ENCODE data around the gene PPP6R2.
A peak's percentile ranks its signal among the peaks of the same experiment; 100 is the strongest.

Gene PPP6R2

DNA sequence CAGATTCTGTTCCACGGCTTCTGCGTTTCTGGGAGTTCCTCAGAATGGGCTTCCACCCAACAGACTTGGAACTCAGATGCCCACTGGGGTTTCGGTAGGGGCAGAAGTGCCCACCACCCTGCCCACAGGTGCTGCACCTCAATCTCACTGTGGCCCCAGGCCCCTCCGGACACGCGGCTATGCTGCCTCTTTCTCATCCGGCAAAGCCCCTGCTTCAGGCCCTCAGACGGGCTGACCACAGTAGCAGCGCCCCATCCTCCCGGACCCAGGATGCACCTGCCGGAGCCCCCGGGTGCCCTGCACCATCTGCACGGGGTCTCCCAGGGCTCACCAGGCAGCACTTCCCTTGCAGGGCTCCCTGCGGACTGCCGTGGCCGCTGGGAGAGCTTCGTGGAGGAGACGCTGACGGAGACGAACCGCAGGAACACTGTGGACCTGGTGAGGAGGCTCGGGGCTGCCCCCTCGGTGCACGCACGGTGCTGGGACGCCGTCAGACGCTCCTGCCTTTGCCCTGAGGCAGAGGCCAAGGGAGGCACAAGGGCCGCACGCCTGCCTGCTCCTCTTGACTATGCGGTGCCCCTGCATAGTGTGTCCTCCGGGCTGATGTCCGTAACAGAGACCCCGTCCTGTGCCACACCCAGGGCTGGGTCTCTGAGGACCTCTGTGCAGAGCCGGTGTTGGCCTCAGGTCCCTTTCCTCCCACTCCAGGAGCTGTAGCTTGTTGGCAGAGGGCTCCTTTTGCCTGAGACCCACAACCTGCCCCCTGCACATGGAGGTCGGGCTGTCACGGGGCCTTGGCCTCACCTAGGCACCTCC, 93.1 kb downstream of the PPP6R2 start:
- DNase-seq = no peak

DNA sequence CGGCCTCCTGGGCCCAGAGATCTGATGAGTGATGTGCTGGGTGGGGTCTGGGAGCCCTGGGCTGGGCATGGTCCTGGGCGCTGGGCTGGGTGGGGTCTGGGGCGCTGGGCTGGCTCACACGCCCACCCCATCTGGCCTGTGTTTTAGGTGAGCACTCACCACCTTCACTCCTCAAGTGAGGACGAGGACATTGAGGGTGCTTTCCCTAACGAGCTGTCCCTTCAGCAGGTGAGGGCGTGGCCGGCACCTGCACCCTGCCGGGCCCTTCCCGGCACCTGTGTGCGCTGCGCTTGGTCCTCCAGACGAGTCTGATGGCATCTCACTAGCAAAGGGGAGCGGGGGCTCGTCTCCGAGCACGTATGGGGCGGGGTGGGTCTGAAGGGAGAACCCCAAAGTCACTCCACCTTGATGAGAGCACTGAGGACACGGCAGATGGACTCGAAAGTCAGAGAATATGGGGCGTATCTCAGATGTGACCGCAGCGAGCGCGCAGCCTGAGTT, 93.8 kb downstream of the PPP6R2 start:
- no peak for DNase-seq

DNA sequence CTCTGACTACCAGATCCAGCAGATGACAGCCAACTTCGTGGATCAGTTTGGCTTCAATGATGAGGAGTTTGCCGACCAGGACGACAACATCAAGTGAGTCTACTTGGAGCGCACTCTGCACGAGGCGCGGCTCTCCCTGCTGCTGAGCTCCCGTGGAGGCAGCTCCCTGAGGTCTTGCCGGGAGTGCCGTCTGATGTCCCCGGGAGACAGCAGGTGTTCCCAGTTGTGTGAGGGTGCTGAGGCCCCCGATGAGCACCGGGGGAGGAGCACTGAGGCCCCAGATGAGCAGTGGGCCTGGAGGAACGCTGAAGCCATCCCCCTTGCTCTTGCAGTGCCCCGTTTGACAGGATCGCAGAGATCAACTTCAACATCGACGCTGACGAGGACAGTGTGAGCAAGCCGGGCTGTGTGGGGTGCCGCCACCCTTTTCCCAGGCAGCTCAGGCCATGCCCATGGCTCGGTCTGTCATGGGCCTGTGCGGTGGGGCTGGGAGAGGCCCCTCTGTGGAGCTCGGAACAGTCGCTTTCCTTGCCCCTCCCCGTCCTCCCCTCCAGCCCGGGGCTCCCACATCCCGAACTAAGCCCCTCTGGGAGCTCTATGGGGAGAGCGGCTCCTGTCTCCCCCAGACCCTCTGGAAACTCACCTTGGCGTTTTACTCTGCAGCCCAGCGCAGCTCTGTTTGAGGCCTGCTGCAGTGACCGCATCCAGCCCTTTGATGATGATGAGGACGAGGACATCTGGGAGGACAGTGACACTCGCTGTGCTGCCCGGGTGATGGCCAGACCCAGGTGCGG, 94.6 kb downstream of the PPP6R2 start:
- no peak for DNase-seq

DNA sequence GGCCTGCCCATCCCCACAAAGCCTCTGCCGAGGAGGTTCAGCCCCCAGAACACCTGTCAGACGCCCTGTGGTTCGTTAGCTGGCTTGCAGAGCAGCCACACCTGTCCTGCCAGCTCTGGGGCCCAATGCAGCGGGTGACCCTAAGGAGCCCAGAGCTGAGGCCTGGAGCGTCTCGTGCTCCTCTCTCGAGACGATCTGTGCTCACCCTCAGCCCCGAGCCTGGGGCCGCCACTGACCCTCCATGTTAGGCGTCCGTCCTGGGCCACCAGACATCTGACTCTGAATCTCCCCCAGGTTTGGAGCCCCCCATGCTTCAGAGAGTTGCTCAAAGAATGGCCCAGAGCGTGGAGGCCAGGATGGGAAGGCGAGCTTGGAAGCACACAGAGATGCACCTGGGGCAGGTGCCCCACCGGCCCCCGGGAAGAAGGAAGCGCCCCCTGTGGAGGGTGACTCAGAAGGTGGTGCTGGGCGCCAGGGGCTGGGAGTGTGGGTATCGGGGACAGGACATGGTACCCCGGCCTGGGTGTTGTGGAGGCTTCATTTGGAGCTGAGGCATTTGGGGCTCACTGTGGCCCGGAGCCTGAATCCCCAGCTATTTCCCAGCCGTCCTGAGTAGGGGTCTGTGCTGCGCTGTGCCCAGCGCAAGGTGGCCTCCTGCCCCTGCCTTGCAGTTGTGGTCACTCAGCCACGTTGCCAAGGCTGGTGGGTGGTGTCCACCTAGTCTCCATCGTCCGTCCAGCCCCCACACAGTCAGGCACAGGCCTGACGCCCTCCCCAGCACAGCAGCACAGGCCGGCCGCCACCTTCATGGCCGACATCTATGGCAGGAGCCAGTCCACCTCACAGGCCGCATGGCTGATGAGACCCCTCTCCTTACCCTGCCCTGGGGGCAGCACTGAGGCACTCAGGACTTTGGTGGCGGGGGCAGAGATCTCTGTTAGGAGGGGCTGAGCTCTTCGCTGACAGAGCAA, 95.5 kb downstream of the PPP6R2 start:
- DNase-seq = no peak

DNA sequence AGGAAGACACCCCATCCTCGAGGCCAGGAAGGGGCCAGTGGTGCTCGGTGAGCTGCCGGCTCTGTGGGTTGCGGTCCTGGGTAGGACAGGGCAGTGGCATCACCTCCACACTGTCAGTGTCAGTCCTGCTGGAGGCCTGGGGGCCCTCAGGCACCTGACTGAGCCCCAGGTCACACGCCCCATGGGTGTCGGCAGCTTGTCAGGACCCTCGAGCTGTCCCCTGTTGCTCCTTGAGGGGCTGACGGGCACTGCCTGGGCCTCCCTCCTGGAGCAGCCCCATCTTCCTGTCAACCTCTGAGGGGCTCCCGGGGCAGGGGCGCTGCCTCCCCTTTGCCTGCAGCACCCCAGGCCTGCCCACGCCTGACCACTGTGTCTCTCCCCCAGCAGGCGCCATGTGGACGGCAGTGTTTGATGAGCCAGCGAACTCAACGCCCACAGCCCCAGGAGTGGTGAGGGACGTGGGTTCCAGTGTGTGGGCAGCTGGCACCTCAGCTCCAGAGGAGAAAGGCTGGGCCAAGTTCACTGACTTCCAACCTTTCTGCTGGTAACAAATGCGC, 96.3 kb downstream of the PPP6R2 start:
- DNase-seq = no peak

DNA sequence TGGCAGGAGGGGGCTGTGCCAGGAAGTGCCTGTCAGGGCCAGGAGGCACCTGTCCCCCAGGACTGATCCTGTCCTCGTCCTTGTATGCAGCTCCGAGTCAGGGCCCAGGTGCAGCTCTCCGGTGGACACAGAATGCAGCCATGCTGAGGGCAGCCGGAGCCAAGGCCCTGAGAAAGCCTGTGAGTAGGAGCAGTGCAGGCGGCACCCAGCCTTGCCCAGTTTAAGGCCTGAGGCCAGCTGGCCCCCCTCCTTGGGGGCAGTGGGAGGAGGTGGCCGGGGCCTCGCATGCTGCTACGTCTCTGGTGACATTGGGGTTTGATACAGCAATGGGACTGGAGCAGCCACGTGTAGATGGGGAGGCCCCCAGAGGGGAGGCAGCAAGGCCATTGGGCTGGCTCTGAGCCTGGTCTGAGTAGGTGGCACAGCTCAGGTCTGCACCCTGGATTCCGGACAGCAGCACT, 96.8 kb downstream of the PPP6R2 start:
- DNase-seq = no peak

DNA sequence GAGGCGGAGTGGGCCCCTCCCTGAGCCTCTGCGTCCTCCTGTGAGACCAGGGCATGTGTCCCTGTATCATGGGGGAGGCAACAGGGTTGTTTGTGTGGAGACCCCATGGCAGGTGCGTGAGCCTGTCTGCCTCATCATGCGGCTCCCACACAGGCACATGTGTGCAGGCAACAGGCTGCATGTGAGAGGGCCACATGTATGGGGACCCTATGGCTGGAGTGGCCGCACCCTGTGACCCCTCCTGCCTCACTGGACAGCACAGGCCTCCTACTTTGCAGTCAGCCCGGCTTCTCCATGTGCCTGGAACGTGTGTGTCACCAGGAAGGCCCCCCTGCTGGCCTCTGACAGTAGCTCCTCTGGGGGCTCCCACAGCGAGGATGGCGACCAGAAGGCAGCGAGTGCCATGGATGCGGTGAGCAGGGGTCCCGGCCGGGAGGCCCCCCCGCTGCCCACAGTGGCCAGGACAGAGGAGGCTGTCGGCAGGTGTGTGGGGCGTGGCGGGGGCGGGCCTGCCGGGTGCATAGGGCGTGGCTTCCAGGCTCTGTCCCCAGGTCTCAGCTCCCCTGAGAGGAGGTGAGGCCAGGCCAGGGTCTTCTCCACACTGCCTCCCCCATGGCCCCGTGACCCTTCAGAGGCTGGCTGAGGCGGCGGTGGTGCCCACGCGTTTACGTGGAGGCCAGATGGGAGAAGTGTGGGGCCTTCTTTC, 97.6 kb downstream of the PPP6R2 start:
- DNase-seq = no peak

DNA sequence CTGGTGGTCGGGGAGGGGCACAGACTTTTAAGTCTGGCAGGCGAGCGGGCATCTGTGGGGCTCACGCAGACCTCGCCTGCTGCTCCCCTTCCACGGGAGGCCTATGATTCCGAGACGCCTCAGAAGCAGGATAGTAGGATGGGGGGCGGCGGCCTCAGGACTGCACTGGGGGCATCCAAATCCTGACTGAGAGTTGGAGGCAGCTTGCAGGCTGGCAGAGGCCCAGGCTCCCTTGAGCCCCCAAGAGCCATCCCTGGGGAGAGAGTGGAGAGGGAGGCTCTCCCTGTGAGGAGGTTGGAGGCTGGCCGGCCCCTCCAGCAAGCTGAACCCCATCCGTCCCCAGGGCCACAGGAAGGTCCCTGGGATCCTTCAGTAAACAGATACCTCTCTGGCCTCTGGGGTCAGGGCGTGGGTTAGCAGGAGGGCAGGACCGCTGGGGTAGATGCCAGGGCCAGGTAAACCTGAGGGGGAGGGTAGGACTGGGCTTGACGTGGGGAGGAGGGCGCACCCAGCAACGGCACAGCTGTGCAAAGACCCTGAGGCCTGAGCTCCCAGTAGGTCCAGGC, 98.4 kb downstream of the PPP6R2 start:
- DNase-seq = no peak

DNA sequence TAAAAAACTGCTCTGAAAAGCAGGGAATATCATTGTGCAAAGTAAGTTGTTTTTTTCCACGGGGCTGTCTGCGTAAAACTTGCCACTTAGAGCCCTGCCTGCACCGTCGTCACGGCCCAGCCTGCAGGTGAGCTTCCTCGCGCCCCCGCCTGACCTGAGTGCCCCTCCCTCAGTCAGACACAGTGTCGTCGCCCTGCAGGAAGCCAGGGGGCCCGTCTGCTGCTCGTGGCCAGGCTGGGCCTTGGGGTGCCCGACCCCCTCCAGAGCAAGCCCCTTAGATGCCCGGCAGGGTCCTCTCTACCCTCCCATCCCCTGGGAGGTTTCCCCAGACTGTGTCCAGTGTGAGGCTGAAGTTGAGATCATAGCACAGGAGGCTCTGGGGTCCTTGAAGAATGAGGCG, 100.1 kb downstream of the PPP6R2 start:
- no peak for DNase-seq

DNA sequence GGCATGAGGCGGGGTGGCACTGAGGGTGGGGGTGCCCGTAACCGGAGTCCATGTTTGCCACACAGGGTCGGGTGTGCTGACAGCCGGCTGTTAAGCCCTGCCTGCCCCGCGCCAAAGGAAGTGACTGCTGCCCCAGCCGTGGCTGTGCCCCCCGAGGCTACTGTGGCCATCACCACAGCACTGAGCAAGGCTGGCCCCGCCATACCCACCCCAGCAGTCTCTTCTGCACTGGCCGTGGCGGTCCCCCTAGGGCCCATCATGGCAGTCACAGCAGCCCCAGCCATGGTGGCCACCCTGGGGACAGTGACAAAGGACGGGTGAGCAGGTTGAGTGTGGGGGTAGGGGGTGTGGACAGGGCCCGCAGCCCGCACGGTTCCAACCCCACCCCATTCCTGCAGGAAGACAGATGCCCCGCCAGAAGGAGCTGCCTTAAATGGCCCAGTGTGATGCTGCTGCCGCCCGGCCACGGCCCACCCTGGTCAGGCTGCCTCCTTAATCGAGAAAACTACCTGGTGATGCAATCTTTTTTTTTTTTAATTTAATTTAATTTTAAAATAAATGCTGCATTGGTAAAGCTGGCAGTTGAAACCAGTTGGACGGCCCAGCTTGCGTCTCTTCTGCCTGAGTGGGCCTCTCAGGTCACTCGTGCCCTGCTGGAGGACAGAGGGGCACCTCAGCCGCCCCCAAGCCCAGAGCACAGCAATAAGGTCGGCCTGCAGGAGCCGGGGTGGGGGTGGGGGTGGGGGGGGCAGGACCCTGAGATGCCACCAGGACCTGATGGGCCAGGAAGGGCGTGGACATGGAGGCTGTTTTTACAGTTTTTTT, 100.9 kb downstream of the PPP6R2 start:
- no peak for DNase-seq

DNA sequence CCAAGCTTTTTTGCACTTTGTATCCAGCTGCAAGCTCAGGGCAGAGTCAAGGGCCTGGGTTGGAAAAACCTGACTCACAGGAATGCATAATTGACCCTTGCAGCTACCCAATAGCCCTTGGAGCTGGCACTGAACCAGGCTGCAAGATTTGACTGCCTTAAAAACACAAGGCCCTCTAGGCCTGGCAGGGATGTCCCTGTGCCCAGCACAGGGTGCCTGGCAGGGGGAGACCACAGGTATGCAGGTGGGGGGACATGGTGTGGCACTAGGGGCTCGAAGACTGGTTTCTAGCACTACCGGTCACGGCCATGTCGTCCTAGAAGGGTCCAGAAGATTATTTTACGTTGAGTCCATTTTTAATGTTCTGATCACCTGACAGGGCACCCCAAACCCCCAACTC, 101.5 kb downstream of the PPP6R2 start:
- DNase-seq = no peak

DNA sequence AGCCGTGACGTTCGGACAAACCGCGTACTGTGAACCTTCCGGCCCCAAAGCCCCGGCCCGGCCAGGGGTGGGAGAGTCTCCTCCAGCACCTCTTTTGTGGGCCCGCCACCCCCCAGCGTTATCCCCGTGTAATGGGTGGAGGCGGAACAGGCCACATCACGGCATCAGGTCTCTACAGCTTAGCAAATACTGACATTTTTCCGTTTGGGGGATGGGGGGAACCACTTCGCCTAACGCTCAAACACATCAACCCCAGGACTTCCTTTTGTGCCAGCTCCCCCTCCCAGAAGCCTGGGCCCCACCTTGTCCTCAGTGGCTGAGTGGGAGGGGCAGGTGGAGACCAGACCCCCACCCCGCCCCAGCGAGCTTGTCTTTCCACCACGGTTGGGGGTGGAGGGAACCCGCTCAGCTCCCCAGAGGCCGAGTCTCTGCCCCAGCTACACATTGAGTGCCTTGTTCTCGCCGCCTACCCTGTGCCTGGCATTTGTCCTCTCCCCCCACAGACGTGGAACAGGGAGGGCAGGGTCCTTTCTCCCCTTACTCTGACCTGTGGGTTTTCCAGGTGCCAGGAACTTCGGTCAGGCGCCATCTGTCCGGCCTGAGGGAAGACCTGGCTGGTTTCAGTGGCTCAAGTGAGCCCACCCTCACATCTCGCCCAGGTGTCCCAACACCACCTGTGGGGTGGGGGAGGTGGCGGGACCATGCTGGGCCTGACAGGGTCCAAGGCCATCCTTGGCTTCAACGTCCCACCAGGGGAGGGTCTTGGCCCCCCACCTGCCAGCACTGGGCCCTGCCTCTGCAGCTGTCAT, 102.1 kb downstream of the PPP6R2 start:
- peak; percentile 26 for DNase-seq

DNA sequence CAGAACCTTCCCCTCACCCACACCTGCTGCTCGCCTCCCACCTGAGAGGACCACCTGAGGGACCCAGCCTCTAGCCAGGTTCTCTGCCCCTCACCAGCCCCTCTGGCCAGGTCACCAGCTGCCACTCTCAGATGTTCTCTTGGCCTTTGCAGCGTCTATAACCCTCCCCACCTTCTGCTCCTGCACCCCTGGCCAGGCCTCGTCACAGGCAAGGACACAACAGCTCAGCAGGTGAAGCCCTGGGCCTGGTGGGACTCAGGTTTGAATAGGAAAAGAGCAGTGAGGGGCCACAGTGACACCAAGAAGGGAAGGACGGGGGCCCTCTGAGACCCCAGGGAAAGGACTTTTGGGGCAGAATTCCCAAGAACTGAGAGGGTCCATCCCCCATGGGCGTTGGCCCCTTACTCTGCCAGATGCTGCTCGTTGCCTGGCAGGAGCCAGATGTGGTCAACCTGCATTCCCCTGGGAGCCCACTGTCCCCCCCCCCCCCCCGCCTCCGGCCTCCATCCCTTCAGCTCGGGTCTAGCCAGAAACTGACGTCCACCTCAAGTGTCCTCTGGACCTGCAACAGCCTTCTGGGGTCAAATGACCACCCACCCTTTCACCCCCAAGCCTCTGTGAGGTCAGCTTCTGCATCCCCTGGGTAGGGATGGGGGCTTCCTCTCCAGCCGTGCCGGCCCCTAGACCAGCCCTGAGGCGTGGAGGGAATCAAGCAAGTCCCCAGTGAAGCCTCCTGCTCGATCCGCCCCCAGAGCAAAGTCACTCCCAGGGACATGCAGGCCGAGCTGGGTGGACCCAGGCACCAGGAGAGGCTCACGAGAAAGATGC, 103.0 kb downstream of the PPP6R2 start:
- DNase-seq = no peak

DNA sequence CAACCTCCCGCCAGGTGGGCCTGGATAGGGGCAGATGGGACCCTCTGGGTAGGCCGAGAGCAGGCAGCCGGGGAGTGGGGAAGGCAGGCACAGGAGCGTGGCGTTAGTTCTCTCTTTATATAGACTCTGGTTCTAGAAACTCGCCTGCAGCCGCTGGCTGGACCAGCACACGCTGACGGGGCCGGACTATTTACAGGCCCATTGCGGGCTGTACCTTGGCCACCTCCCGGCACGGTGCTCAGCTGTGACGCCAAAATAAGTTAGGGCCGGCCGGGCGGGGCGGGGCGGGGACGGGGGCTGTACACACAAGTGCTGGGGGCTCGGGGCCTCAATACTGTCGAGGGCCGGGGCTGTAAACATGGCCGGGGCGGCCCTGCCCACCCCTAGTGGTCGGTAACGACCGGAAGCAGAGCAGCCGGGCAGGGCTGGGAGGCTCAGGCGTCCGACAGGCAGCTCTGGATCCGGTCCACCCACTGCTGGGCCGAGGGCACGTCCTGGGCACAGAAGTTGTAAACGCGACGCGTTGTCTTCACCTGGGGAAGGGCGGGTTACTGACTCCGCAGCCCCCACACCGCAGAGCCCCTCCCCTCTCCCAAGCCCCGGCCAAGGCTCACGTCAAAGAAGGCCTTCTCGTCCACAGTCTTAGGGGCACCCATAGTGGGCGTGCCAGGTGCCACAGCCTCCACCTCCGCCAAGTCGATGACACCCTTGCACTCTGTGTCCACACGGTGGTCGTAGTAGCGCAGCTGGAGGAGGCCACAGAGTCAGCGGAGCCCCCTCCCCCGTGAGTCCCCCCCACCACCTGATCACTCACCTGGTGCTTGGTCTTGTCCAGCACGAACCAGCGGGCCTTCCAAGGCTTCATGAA, 103.8 kb downstream of the PPP6R2 start:
- DNase-seq = no peak

DNA sequence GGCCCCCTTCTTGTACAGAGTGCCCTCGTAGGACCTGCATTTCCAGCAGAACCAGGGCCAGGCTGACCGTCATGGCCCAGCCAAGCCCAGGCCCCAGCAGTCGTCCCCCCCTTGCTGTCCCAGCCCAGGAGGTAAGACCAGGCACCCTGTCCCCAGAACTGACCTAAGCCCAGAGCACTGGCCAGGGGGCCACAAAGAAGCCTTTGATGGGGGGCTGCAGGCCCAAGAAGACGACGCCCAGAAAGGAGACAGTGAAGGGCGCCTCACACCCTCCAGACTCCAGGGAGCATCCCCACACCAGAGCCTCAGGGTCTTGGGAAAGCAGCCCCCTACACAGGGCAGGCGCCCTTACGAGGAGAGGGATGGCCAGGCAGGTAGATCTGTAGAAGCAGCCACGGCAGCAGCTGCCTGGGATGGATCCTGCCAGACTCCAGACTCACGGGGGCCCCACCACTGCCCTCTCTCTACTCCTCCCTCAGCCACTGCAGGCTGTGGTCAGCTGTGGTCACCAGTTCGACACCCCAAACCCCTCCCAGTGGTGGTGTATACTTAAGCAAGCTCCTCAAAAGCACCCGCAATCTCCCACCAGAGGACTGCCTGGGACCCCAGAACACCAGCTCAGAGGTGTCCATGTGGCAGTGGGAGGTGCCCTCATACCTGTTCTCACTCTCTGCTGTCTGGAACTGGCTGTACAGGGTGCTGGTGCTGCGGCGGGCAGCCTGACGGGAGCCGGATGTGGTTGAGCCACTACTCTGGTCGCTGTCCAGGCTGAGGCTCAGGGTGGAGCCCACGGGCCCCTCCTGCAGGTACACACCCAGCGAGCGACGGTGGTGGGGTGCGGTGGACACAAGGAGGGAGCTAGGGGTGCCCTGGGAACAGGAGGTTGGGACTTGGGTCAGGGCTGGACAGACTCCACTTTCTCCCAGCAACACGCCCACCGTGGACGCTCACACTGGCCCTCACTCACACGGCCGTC, 104.7 kb downstream of the PPP6R2 start:
- DNase-seq = no peak

DNA sequence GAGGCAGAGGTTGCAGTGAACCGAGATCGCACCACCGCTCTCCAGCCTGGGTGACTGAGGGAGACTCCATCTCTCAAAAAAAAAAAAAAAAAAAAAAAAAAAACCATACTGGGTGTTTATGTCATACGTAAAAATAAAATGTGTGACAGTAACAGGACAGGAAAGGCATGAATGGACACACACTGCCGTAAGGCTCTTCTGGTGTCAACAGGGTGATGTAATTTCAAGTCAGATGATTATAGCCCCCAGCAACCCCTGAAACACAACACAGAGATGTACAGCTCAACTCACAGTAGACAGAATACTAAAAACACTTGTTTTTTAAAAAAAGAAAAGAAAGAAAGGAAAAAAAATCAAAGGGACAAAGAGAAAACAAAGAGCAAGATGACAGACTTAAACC, 109.5 kb downstream of the PPP6R2 start:
- DNase-seq = no peak

Data from NCI-H69 (cell line).